Type B pancreatic cell (in vitro differentiated cells): ENCODE results near the gene SKAP1. TPM values are rescaled to one million over a fixed set of nuclear protein-coding genes. Genes with fewer than 3 reads are reported as not detected.

Source experiments
- DNase-seq: peaks from one replicate; pipeline ENCODE4 v3.0.0; 2021; ENCODE audit warnings: mixed read lengths; ENCODE audit not compliant: unreplicated experiment; ENCODE audit errors: extremely low spot score
- H3K27ac Mint-ChIP-seq: 2 replicates; pipeline ENCODE4 v1.8.0; 2021; ENCODE audit warnings: mild to moderate bottlenecking, mixed read lengths
- H3K27me3 Mint-ChIP-seq: 2 replicates; pipeline ENCODE4 v1.8.0; 2021; ENCODE audit warnings: mixed read lengths
- H3K36me3 Mint-ChIP-seq: 2 replicates; pipeline ENCODE4 v1.8.0; 2021; ENCODE audit warnings: mixed read lengths
- H3K4me1 Mint-ChIP-seq: one replicate; pipeline ENCODE4 v1.8.0; 2021; ENCODE audit warnings: mixed read lengths; ENCODE audit not compliant: unreplicated experiment
- H3K4me3 Mint-ChIP-seq: 2 replicates; pipeline ENCODE4 v1.8.0; 2021; ENCODE audit warnings: mild to moderate bottlenecking, mixed read lengths
- H3K9me3 Mint-ChIP-seq: 2 replicates; pipeline ENCODE4 v1.8.0; 2021; ENCODE audit warnings: mixed read lengths
- CTCF ChIP-seq: fragments of 200-600 bp; sonication (generic); conservative IDR thresholded peaks from 2 replicates; pipeline ENCODE4 v1.5.0; 2021; ENCODE audit warnings: antibody characterized with exemption, mild to moderate bottlenecking
- total RNA-seq: library from RNA; stranded (reverse); gene quantifications from 2 replicates; pipeline ENCODE4 v1.2.1, GENCODE V29; 2021; ENCODE audit warnings: low replicate concordance

The SKAP1 gene
- total RNA-seq, 1 donor from 2014 or later = 0.43 TPM

DNA sequence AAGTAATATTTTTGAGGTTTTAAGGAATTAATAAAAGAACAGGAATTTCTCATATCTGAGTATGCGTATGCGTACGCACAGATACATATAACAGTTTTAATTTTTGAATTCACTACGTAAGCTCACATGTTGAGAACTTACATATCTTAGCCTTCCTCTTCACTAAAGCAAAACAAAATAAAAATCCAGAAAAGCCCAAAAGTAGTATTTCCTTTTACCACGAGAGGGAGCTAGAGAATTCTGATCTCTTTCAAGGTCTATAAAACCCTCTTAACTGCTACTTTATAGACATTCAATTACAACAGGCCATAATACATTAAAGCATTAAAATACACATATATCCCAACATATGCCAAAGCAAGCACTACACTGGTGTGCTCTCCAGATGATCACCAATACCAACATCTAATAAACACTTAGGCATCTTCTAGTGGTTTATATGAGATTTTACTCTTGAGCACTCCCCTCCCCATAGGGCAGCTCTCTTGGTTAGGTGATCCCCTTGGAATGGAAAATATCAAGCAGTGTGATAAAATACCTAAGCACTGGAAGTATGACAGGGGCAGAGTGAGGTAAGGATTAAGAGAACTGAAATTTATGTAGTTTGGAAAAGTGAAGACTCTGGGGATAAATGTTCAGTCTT, 94.0 kb downstream of the SKAP1 start:
- Mint-ChIP-seq H3K9me3 (no peaks in the 10 kb centered on the region), H3K27ac (no peak overlapping the region), H3K4me3 (no peak overlapping the region), H3K27me3 (peaks cover 28% of the 10 kb centered on the region), H3K4me1 (peaks cover 6% of the 10 kb centered on the region), H3K36me3 (no peaks in the 10 kb centered on the region)
- no peak for DNase-seq
- peak; percentile 89 for TF ChIP-seq CTCF

DNA sequence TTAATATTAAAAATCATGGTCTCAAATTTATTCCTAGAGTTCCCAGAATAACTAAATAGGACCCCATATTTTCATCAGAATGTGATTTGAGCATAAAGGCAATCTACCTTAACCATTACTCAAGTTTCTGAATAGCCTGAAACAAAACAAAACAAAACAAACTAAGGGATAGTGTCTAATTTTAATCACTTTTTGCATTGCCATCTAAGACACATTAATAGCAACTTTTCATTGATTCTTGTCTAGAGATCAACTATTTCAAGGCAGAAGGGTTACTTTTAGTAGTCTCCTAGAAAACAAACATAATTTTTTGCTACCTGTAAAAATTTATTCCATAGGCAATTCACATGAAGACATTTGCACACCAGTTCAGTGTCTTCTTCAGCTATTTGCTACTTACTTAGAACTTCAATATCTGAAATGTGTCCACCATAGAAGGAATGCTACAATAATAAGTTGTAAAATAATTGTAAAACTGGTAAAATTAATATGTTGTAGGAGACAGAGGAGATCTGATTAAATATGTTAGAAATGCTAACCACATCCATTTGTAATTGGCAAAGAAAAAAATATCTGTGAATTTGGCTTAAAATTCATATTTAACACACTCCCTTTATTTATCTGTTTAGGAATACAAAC, 94.7 kb downstream of the SKAP1 start:
- TF ChIP-seq CTCF = no peak
- no peak overlapping the region for H3K27ac Mint-ChIP-seq
- peaks cover 13% of the 10 kb centered on the region for H3K4me1 Mint-ChIP-seq
- no peak for DNase-seq
- no peaks in the 10 kb centered on the region for H3K36me3 Mint-ChIP-seq
- H3K9me3 Mint-ChIP-seq = no peaks in the 10 kb centered on the region
- H3K4me3 Mint-ChIP-seq = no peak overlapping the region
- peaks cover 33% of the 10 kb centered on the region for H3K27me3 Mint-ChIP-seq

- Mint-ChIP-seq H3K4me1 (peaks cover 21% of the 10 kb centered on the region), H3K4me3 (no peak overlapping the region), H3K36me3 (no peaks in the 10 kb centered on the region), H3K27me3 (peaks cover 27% of the 10 kb centered on the region), H3K9me3 (no peaks in the 10 kb centered on the region), H3K27ac (no peak overlapping the region)
- TF ChIP-seq CTCF = no peak
- no peak for DNase-seq
Observed at GRCh38 chr17:48333034-48333530, 96.9 kb downstream of the SKAP1 start.

DNA sequence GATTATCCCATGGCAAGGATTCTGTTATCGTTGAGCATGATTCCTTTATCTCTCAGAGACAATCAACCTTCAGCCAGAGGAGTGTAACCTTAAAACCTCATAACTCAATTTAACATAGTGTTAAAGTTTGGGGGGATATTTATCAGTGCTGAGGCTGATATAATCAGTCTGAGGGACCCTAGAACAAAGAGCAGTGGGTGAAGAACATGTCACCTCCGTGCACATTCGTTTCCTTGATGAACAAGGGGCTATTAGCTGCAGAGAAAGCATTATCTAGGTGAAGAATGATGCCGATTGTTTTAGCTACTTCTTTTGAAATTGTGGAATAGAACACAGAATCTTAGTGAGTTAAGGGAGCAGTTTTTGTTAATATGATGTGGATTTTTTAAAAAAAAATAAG, 99.1 kb downstream of the SKAP1 start:
- H3K4me3 Mint-ChIP-seq = no peak overlapping the region
- no peak for TF ChIP-seq CTCF
- H3K36me3 Mint-ChIP-seq = no peaks in the 10 kb centered on the region
- DNase-seq = no peak
- peaks cover 16% of the 10 kb centered on the region for H3K4me1 Mint-ChIP-seq
- peak overlapping the region; percentile 80 for H3K27ac Mint-ChIP-seq
- H3K9me3 Mint-ChIP-seq = no peaks in the 10 kb centered on the region
- peaks cover 16% of the 10 kb centered on the region for H3K27me3 Mint-ChIP-seq

- peaks cover 16% of the 10 kb centered on the region for H3K27me3 Mint-ChIP-seq
- no peaks in the 10 kb centered on the region for H3K36me3 Mint-ChIP-seq
- TF ChIP-seq CTCF = no peak
- no peak for DNase-seq
- H3K4me1 Mint-ChIP-seq = peaks cover 16% of the 10 kb centered on the region
- peak overlapping the region; percentile 80 for H3K27ac Mint-ChIP-seq
- no peaks in the 10 kb centered on the region for H3K9me3 Mint-ChIP-seq
- H3K4me3 Mint-ChIP-seq = peak overlapping the region; percentile 31
Observed at GRCh38 chr17:48330421-48330820, 99.6 kb downstream of the SKAP1 start.
